GM18858 (cell line): ENCODE measurements around the gene GNG7.

Experiments used
- ATAC-seq: cut with Tn5 transposase; IDR thresholded peaks from one replicate; pipeline ENCODE4 v1.9.1; 2021; ENCODE audit not compliant: unreplicated experiment

The GNG7 gene

DNA sequence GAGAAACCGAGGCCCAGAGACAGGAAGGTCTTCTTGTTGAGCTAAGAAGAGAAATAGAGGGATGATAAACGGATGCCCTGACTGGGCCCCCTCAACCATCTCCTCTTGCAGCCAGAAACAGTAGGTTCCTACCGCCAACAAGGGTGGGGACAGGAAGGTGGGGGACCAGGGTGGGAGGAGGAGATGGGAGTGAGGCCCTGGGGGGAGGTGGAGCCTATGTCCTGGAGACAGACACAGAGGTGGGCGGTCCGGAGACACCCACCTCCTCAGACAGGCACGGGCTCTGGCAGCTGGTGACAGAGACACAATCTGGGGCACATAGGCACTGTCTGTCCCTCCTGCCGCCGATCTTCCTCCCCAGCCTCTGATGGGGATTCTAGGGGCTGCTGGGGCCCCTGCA, 209.6 kb downstream of the GNG7 start:
- no peak for ATAC-seq

DNA sequence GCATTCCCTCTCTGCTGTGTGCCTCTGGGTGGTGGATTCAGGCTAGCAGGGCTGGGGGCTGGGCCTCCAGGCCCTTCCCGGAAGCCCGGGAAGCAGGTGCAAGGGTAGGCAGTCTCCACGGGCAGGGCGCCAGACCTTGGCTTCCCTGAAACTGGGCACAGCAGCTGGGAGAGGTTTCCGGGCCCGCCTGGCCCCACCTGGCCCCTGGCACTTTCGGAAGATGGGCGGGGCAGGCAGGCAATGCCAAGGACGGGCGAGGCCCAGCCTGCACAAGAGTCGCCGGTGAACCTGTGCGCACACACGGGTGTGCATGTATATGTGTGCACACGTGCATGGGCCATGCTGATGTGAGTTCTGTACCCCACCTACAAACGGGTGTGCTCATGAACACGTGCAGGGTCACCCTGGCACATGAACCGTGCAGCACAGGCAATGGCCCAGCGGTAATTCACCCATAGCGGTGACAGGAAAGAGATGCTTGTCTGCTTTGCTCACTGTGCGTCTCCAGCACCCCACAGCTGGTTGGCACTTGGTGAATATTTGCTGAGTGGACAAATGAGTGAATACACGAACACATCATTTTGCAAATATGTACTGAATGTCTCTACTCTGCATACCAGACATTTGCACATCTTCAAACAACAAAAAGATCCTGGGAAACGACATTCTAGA, 211.2 kb downstream of the GNG7 start:
- ATAC-seq, result no peak

DNA sequence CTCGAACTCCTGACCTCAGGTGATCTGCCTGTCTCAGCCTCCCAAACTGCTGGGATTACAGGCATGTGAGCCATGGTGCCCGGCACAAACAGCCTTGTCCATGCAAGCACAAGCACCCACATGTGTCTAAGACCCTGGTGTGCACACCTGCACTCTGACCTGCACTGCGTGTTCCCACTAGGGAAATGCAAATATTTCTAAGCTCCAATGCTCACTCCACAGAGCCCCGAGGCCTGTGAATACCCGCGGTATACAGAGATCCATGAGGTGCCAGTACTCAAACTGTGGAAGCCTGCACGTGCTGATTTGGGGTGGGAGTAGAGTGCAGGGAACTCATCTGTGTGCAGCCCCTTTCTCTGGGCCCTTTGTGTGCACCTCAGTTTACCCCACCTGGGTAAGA, 211.8 kb downstream of the GNG7 start:
- no peak for ATAC-seq

DNA sequence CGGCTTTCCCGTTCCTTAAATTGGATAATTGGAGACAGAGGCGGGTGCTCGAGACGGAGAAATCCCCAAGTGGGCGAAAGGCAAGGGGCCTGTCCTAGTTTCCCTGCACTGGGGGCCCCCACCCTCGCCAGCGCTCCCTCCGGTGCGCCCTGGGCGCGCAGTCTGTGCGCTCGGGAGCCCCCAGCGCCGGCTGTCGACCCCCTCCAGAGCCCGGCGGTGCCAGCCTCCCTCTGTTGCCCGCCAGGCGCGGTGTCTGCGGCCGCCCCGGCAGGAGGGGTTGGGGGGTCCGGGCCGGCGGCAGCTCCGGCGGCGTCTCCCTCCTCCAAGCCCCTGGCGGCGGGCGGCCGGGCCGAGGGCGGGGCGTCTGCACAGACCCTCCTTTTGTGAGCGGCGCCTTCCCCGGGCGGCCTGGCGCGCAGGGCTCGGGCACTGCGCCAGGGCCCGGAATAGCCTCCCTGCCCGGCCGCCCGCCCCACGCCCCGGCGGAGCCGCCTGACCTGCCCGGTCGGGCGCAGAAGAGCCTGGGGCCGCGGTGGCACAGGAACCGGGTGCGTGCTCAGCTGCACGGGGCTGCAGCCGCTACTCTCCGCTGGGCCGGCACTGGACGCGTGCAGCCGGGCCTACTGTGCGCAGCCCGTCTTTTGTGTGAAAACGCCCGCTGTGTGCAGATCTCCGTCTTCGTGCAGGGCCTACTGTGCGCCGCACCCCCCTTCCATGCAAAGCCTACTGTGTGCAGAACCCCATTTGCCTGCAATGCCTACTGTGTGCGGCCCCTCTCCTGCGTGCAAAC, 213.4 kb downstream of the GNG7 start:
- no peak for ATAC-seq

DNA sequence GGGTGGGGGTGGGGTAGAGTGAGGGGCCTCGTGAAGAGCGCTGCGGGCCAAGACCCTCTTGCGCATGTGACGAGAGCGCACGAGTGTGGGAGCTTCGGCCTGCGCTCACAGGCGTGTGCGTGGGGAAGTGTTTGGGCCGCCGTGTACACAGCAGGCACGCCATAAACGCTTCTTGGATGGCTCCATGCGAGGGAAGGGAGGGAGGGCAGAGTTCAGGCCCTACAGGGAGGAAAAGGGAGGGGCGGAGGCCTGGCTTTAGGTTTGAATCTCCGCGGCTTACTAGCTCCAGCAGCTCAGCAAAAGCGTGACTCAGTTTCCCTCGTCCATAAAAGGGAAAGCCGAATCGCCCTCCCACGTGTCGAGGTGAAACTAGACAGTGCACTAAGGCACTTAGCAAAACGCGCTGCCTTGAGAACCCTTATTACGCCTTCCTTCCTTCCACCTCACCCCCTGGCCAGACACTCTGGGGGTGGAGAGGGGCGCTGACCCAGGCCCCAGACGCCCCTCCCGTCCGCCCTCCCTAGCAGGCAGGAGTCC, 214.0 kb downstream of the GNG7 start:
- ATAC-seq, result no peak

DNA sequence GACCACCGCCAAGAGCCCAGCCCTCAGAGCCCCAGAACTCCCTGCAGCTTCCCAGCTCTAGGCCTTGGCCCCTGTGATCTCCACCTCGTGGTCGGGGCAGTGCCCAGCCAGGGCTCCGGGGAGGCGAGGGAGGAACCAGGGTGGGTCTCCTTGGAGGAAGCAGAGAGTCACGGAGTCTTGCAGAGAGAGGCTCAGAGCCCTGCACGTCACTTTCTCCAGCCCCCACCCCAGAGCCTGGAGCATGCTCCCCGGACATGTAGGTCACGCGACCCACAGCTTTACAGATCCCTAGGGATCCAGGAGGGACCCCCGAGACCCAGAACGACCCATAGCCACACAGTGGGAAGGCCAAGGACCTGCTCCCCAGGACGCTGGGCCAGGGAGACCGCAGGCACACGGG, 214.7 kb downstream of the GNG7 start:
- ATAC-seq, result no peak

DNA sequence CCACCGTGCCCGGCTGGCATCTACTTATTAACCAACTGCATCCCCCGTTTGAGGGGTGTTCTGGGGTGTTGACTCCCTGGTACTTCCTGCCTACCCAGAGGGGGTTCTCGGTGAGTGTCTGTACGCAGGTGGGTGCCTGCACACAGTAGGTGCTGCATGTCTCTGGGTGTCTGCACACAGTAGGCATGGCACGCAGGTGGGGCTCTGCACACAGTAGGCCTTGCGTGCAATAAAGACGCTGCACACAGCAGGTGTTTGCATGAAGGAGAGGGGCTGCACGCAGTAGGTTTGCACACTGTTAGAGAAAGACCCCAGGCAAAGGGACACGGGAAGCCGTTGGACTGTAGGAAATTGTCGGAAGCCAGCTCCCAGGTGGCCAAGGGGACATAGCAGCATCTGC, 215.4 kb downstream of the GNG7 start:
- no peak for ATAC-seq

DNA sequence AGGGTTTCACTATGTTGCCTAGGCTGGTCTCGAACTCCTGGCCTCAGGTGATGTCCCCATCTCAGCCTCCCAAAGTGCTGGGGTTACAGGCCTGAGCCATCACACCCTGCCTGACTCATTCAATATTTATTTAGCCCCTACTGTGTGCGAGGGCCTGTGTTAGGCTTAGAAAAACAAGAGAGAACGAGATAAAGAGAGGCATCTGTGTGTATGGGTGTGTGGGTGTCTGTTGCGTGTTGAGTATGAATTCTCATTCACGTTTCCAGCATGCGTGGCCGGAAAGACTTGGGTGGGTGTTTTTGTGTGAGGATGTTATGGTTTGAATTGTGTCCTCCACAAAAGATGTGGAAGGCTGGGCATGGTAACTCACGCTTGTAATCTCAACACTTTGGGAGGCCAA, 217.1 kb downstream of the GNG7 start:
- ATAC-seq, result no peak

DNA sequence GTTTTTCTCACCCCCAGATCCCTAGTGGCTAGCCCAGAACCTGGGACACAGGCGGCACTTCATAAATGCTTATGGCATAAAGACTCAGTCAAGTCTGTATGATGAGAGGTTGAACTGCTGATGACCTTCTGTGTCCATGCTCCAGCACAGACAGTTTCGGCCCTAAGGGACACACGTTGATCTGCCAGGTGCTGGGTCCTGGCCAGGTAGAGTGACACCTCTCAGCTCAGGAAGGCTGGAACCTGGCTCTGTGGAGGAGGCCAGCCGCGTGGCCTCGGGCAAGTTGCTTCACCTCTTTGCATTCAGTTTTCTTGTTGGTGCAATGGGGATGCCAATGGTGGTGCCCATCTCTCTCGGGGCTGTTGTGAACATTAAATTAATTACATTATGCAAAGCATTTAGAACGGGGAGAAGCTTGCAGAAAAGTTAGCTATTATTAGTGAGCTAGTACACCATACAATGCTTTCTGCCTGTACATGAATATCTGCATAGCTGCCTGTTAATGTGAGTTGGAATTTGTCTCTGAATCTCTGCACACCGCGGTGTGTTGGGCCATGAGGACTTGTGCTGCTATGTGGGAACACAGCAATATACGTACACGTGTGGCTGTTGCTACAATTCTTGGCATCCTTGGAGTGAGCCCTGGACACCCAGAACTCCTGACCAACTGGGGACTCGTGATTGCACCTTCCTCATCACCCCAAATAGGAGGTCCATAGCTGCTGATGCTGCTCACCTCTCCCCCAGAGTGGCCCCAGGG, 218.1 kb downstream of the GNG7 start:
- no peak for ATAC-seq

DNA sequence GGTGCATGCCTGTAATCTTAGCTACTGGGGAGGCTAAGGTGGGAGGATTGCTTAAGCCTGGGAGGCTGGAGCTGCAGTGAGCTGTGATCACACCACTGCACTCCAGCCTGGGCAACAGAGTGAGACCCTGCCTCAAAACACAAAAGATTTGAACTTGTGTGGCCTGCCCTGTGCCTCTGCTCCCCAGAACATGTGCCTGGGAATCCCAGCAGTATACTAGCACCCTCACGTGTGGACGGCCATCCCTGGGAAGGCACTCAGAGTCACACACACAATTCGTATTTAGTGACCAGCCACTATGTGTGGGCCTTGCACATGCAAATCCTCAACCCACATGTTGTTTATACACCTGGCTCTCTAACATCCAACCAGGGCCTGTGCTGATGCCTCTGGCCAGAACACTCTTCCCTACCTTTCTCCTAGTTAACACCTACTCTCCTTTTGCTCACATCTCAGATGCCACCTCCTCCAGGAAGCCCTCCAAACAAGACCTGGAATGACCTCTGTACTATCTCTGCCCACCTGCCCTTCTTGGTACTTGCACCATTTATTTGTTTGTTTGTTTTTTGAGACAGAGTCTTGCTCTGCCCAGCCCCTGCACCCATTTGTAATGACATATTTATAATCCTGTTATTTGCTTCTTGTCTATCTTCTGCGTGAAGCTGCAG, 218.9 kb downstream of the GNG7 start:
- ATAC-seq, result no peak

DNA sequence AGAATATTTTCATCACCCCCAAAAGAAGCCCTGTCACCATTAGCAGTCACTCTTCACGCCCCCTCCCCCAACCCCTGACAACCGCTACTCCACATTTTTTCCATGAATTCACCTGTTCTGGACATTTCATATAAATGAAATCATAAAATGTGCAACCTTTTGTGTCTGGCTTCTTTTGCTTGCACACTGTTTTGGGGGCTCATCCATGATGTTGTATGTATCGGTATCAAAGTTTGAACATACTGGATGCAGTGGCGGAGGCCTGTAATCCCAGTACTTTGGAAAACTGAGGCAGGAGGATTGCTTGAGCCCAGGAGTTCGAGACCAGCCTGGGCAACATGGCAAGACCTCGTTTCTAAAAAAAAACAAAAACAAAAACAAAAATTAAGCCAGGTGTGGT, 219.4 kb downstream of the GNG7 start:
- ATAC-seq, result no peak

DNA sequence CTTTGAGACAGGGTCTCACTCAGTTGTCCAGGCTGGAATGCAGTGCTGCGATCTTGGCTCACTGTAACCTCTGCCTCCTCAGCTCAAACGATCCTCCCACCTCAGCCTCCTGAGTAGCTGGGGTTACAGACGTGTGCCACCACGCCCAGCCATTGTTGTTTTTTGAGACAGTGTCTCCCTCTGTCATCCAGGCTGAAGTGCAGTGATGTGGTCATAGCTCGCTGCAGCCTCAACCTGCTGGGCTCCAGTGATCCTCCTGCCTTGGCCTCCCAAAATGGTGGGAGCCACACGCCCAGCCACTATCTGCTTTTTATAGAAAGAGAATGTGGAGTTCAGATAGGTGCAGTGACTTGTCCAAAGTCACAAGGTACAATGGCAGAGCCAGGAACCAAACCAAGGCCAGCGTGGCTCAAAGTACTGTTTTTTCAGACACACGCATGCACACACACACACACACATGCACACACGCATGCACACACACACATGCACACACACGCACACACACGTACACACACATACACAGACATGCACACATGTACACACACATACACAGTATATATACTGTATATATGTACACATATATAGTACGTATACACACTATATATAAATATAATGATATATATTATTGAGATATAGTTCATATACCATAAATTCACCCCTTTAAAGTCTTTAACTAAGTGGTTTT, 220.0 kb downstream of the GNG7 start:
- ATAC-seq, result no peak

DNA sequence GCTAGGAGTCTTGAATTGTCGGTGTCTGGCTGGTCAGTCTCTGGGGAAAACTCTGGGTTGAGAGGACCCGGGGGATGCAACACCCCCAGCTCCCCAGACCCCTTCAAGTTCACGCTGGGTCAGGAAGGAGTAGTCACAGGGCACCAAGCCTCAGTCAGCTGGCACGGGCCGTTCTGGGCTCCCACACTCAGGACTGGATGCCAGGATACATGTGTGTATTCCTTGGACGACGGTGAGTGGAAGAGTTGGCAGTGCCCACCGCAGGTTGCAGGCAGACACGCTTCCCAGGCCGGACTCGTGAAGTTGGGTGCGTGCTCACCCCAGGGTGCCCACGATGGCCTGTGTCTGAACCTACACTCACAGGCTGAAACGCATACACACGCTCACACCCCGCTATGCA, 221.0 kb downstream of the GNG7 start:
- no peak for ATAC-seq

DNA sequence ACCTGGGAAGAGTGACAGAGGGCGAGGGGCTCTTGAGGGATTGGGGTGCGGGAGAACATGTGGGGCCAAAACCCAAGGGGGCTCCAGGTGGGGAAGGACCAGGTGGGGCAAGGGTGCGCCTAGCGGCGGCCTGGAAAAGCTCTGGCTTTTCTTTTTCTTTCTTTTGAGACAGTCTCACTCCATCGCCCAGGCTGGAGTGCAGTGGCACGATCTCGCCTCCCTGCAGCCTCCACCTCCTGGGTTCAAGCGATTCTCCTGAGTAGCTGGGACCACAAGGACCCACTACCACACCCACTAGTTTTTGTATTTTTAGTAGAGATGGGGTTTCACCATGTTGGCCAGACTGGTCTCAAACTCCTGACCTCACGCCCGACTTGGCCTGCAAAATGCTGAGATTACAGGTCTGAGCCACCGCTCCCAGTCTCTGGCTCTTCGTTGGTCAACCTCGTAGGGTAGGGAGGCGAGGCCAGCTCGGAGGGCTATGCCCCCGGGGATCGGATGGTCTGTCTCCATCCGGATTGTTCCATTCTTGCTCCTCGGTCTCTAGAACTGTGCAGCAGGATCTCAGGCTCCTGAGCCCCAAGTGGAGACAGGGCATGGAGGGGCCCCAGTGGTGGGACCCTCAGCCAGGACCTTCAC, 222.8 kb downstream of the GNG7 start:
- no peak for ATAC-seq

DNA sequence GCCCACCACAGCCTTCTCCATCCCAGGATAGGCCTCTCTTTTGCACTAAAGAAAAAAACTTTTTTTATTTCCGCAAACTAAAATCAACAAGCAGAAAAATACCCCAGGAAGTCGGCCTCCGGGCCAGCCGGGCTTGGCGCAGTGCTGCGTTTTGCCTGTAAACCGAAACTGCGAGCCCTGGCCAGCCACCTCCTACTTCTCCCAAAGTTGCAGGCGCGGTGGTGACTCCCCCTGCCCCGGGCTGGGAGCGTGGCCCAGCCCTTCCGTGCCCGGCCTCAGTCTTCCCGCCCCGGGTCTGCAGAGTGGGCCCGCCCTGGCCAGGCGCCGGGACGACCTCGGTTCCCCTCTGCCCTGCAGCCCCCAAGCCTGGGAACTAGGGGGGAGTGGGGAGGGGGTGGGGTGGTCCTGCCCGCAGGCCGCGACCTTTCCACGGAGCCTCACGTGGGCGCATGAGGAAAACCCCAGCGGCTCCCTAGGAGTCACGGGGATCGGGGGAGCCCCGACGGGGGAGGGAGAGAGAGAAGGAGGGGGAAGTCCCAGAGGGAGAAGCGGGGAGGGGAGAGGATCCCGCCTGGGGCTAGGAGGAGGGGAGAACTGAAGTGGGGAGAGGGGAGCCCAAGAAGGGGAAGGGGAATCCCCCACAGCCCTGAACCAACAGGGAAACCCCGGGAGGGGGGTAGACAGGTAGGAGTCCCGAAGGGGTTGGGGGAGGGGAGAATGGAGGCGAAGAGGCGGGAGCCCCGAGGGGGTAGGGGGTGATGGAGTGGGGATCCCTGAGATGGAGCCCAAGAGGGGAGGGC, 223.5 kb downstream of the GNG7 start:
- ATAC-seq, result no peak

DNA sequence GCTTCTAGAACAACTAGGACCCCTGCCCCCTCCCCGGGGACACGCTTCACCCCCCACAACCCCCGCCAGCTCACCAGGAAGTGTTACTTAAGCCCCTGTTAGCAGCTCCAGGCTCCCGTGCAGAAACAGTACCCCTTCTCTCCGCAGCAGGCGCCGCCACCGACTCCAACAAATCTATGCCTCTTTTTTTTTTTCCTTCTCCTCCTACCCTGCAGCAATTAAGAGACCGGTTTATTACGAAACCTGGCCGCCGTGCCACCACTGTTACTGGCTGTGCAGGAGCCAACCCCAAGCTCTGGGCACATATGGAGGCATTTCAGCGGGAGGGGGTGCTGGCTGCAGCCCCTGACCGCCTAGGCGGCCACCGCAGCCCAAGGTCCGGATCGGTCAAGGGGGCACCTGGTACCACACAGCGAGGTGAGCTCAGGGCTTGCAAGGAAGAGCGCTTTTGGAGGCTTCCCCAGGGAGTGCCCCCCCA, 224.2 kb downstream of the GNG7 start:
- no peak for ATAC-seq

DNA sequence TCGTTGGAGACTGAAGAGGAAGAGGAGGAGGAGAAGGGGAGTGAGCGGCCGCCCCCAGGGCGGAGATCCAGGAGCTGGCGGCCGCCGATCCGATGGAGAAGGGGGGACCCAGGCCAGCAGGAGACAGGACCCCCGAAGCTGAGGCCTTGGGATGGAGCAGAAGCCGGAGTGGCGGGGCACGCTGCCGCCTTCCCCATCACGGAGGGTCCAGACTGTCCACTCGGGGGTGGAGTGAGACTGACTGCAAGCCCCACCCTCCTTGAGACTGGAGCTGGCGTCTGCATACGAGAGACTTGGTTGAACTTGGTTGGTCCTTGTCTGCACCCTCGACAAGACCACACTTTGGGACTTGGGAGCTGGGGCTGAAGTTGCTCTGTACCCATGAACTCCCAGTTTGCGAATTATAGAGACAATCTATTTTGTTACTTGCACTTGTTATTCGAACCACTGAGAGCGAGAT, 224.7 kb downstream of the GNG7 start:
- ATAC-seq, result no peak

DNA sequence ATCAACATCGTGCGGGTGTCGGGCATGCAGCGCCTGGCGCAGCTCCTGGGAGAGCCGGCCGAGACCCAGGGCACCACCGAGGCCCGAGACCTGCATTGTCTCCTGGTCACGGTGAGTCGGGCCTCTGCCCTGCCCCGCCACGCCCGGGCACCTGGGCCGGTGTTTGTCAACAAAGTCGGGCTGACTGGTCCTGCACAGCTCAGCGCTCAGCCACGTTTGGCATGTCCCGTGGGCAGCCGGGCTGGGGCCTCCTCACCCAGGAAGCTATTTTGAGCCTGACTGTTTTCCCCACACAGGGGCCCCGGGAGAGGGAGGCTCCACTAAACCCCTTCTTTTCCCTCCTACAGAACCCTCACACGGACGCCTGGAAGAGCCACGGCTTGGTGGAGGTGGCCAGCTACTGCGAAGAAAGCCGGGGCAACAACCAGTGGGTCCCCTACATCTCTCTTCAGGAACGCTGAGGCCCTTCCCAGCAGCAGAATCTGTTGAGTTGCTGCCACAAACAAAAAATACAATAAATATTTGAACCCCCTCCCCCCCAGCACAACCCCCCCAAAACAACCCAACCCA, 225.3 kb downstream of the GNG7 start:
- no peak for ATAC-seq
